HG03045 (cell line): ENCODE data around the gene AGBL4.
"Not testable (repeated sequence)": the region's sequence is repeated elsewhere in the genome, so short reads cannot be mapped to it uniquely, and the experiment has no call there.

ENCODE experiments used
- ATAC-seq: cut with Tn5 transposase; IDR thresholded peaks from one replicate; pipeline ENCODE4 v1.9.1; 2021; ENCODE audit warnings: mild to moderate bottlenecking, moderate library complexity; ENCODE audit not compliant: unreplicated experiment

Gene AGBL4

GRCh38 chr1:50023292-50024159, at the start of gene AGBL4:
TSS of gene AGBL4 (minus strand) at chr1:50023954.
- no peak for ATAC-seq

GRCh38 chr1:50066806-50067205, 43.1 kb upstream of the AGBL4 start:
- ATAC-seq = no peak

- ATAC-seq = no peak
These were observed 36.5 kb upstream of the AGBL4 start for GRCh38 chr1:50060279-50060678.

GRCh38 chr1:50048791-50049190, 25.0 kb upstream of the AGBL4 start:
- ATAC-seq = no peak

DNA sequence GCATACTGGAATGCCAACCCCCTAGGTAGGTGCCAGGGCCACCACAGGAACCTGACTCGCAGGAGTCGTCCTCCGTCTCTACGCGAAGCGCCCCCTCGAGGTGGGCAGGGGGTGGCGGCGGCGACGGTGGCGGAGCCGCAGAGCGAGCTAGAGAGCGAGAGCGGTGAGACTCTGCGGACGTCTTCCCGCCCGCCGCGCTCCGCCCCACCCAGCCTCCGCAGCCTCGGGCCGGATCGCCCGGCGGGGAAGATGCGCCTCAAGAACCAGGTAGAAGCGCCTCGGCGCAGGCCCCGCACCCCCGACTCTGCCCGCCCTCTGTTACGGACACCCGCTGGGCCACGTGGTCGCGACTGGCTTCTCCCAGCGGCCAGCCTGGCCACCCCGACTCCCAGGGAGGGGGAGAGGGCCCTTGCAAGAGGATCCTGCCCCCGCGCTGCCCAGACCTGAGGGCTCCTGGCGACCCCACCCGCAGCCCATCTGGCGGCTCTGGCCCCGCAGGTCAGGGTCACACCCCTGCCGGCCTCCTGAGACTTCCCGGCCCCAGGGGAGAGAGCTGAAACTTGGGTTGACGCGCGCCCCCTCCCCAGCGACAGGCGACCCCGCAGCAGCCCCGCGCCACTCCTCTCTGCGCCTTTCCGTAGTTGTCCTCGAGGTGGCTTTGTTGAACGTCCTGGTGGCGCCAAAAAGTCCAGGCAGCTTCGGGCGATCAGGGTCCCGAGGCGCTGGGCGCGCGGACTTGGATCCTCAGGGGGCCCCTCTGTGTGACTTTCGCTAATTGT, 24.4 kb upstream of the AGBL4 start:
- no peak for ATAC-seq

DNA sequence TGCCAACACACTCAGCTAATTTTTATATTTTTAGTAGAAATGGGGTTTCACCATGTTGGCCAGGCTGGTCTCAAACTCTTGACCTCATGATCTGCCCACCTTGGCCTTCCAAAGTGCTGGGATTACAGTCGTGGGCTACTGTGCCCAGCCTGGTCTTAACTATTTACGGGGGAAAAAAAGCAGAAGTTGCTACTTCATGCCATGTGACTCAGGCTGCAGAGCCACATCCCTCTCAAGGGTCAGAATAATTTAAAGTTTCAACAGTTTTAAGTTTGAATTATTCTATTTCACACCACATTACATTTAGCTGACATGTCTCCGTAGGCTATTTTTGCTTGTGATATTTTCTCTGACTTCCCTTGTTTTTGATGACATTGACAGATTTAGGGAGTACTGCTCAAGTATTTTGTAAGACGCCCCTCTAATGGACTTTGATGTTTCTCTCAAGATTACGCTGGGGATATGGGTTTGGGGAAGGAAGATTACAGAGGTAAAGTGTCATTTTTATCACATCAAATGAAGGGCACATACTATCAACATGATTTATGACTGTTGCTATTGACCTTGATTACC, 14.6 kb upstream of the AGBL4 start:
- no peak for ATAC-seq

DNA sequence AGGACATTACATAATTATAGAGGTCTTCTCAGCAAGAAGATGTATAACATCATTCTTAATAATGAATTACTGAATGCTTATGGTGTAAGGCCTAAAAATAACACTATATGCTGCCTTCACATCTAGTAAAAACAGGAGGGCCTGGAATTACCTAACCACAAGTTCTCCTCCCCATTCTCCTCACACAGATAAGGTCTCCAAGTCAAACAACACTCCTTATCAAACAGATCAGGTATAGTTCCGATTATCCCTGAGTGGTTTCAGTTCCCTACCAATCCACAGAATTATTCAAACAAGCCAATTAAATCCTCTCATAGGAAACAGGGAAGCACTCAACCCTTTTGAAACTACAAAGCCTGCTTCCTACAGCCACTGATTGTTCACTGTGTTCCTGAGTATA, 4.0 kb upstream of the AGBL4 start:
- ATAC-seq = no peak

- no peak for ATAC-seq
These were observed 28.0 kb downstream of the AGBL4 start for GRCh38 chr1:49995734-49996133.

DNA sequence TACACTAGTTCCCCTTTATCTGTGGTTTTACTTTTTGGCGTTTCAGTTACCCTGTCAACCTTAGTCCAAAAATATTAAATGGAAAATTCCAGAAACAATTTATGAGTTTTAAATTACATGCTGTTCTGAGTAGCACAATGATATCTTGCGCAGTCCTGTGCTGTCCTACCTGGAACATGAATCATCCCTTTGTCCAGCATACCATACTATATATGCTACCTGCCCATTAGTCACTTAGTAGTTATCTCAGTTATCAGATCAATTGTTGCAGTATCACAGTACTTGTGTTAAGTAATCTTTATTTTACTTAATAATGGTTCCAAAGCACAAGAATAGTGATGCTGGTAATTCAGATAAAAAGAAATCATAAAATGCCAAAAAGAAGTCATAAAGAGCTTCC, 52.7 kb downstream of the AGBL4 start:
- no peak for ATAC-seq

GRCh38 chr1:49951385-49951784, 72.4 kb downstream of the AGBL4 start:
- ATAC-seq = no peak

- ATAC-seq = not testable (repeated sequence)
These were observed 108.5 kb downstream of the AGBL4 start for GRCh38 chr1:49915301-49915700.

GRCh38 chr1:49906365-49906764, 117.4 kb downstream of the AGBL4 start:
- ATAC-seq = no peak

DNA sequence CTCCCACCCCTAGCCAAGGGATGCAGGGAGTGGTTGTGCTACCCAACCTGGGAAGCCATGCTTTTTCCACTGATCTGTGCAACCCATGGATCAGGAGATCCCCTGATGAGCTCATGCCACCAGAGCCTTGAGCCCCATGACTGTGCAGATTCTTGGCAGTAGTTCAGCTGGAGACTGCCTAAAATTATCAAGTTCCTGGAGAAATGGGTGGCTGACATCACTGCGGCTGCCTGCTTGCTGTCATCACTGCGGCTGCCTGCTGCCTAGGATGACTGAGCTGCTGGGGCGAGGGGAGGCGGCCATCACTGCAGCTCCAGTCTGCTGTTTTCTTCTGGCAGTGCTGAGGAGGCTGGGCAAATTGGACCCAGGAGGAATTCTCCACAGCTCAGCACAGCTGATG, 159.2 kb downstream of the AGBL4 start:
- no peak for ATAC-seq

- ATAC-seq = no peak
These were observed 169.0 kb downstream of the AGBL4 start for GRCh38 chr1:49854741-49855140.

DNA sequence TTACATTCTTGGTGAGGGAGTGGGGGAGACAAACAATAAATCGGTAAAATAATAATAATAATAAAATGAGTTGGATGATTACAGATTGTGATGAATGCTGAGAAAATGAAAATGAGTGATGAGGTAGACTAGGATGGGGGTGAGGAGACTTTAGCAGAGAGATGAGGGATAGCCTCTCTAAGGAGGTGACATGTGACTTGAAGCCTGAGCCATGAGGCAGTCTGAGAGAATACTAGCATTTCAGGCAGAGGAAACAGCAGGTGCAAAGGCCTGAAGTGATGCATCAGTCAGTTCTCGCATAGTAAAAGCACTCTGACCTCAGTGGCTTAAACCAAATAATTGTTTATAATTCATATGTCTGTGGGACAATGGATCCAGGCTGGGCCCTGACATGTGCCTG, 181.2 kb downstream of the AGBL4 start:
- no peak for ATAC-seq

GRCh38 chr1:49841767-49842166, 182.0 kb downstream of the AGBL4 start:
- no peak for ATAC-seq

GRCh38 chr1:49824261-49824660, 199.5 kb downstream of the AGBL4 start:
- ATAC-seq = no peak

DNA sequence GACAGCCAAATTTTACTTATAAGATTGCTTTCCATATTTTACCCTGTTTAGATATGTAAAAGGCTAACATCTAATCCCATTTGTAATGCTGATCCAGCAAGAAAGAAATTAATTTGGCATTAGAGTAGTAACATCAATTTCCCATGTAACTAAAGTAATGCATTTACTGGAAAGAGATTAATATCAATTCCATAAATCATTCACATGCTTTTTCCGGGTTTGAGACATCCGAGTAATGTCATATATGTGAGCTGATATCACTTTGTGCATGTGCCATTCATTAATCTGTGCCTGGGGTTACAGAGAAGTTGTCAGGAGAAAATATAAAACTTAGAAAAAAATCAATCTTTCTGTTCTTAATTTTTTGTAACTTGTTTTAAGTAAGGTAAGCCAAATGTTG, 206.1 kb downstream of the AGBL4 start:
- no peak for ATAC-seq

DNA sequence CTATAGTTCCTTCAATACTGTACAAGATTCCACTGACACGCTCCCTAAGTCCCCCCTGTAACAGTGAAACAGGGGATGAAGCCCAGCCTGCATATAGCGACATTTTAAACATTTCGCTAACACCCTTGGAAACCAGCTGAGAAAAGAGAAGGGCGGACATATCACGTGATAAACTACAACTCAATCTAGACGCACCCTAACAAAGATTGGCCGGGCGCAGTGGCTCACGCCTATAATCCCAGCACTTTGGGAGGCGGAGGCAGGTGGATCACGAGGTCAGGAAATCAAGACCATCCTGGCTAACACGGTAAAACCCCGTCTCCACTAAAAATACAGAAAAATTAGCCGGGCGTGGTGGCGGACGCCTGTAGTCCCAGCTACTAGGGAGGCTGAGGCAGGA, 236.7 kb downstream of the AGBL4 start:
- not testable (repeated sequence) for ATAC-seq

DNA sequence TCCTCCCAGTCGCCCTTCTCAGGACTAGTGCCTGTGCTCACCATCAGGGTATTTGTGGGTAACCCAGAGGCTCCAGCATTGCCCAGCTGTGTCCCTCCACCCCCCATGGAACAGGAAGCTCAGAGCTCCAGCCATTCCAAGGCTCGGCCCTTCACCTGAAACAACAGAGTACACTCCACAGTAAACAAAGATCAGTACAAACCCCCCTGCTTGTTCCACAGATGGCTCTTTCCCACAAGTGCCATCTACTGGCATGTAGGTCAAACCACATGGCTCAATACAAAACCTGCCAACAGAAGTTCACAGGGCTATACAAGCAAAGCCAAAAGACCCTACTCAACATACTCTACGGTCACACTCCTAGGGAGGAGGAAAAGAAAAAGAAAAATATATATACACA, 258.7 kb downstream of the AGBL4 start:
- no peak for ATAC-seq

DNA sequence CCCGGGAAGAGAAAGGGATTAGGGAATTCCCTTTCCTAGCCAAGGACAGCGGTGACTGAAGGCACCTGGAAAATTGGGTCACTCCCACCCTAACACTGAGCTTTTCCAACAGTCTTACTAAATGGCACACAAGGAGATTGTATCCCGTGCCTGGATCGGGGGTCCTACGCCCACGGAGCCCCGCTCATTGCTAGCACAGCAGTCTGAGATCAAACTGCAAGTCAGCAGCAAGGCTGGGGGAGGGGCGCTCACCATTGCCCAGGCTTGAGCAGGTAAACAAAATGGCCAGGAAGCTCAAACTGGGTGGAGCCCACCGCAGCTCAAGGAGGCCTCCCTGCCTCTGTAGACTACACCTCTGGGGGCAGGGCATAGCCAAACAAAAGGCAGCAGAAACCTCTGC, 285.6 kb downstream of the AGBL4 start:
- not testable (repeated sequence) for ATAC-seq

DNA sequence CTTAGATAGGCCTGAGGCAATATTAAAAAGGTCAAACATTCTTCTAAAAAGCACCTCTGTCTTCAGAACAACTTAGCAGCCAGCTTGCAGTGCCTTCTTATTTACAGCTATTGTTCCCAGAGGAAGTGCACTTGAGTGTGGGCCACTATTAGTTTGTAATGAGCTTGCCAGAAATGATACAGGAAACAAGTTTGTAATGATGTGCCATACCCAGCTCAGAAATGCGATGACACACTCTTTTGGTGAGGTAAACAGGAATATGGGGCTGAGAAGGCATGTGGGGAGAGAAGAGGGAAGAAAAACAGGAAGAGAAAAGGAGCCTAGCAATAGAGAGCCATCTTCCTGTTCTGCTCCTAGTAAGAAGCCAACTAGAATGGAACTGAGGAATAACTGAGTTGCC, 295.4 kb downstream of the AGBL4 start:
- ATAC-seq = no peak
